HepG2 (cell line): ENCODE measurements around the gene ADGRG6. TPM values are rescaled to one million over a fixed set of nuclear protein-coding genes. Genes with fewer than 3 reads are reported as not detected.

Experiments
- ATAC-seq: fragments of 200-7000 bp; cut with Tn5 transposase; 3 replicates; pipeline ENCODE4 v1.9.1; 2020; ENCODE audit warnings: mild to moderate bottlenecking, moderate library complexity
- BruUV-seq: library from RNA; stranded (reverse); fragments of 400-500 nt; replicated peaks from 2 replicates; lab custom pipeline; 2021; lab: Mats Ljungman, UMichigan
- CTCF ChIA-PET: fragments of 300-600 bp; formaldehyde crosslinking; extraction: SDS; loops from one replicate; lab custom pipeline; 2021; ENCODE audit warnings: low total read pairs, inconsistent platforms, low intra/inter-chr PET ratio; lab: Yijun Ruan, JAX
- POLR2A ChIA-PET: fragments of 350-600 bp; sonication (Branson Sonifier 250); formaldehyde crosslinking; loops from one replicate; lab custom pipeline; 2020; ENCODE audit warnings: antibody characterized with exemption, inconsistent platforms; lab: Yijun Ruan, JAX
- DNase-seq: peaks from one replicate; pipeline ENCODE4 v3.0.0-alpha.2; 2015; ENCODE audit warnings: low spot score
- FAIRE-seq: peaks from 3 replicates; lab custom pipeline; 2011; peaks lifted over from hg19 to GRCh38; lab: Jason Lieb, UNC
- H2AFZ ChIP-seq: one replicate; pipeline ENCODE4 v1.6.1; 2011; ENCODE audit warnings: low read length, inconsistent platforms
- H3K27ac ChIP-seq: fragments of 300-600 bp; 3 replicates; pipeline ENCODE4 v1.8.0; 2011; ENCODE audit warnings: mixed run types, mild to moderate bottlenecking, mixed read lengths, low read length, inconsistent platforms; ENCODE audit not compliant: insufficient read depth; ENCODE audit errors: extremely low read length
- H3K27me3 ChIP-seq, 2 experiments: fragments of 200-600 bp in 1 of 2; 2 replicates in 1 of 2; 3 replicates in 1 of 2; pipeline versions ENCODE4 v1.6.0 to v1.8.0; 2011; ENCODE audit warnings: low read length in 2 of 2, mild to moderate bottlenecking in 2 of 2, moderate library complexity in 2 of 2, inconsistent platforms in 1 of 2; ENCODE audit not compliant: insufficient read depth in 2 of 2, control insufficient read depth in 1 of 2
- H3K36me3 ChIP-seq, 2 experiments: fragments of 200-600 bp in 1 of 2; replicated peaks in 1 of 2; 2 replicates in 1 of 2; 3 replicates in 1 of 2; pipeline versions ENCODE4 v1.5.1 to v1.8.0; 2011; ENCODE audit warnings: low read length in 2 of 2, inconsistent platforms in 1 of 2; ENCODE audit not compliant: insufficient read depth in 2 of 2, control insufficient read depth in 1 of 2
- H3K4me1 ChIP-seq: 2 replicates; pipeline ENCODE4 v1.5.1; 2012; ENCODE audit warnings: low read length, inconsistent platforms; ENCODE audit not compliant: insufficient read depth
- H3K4me2 ChIP-seq: 2 replicates; pipeline ENCODE4 v1.6.0; 2011; ENCODE audit warnings: low read depth, low read length, inconsistent platforms
- H3K4me3 ChIP-seq, 3 experiments: fragments of 200-600 bp in 1 of 3; sonication (generic), shearing (Covaris generic) in 1 of 3; replicated peaks in 1 of 3; 2 replicates each; pipeline ENCODE4 v1.5.1; 2011 to 2016; ENCODE audit warnings: low read length in 3 of 3, inconsistent platforms in 2 of 3, low read depth in 2 of 3, mild to moderate bottlenecking in 2 of 3, control low read depth in 1 of 3, mixed read lengths in 1 of 3; ENCODE audit not compliant: insufficient read depth in 1 of 3
- H3K79me2 ChIP-seq: one replicate; pipeline ENCODE4 v1.6.1; 2011; ENCODE audit warnings: low read length, inconsistent platforms; ENCODE audit not compliant: insufficient read depth
- H3K9ac ChIP-seq: 2 replicates; pipeline ENCODE4 v1.6.0; 2011; ENCODE audit warnings: mild to moderate bottlenecking, low read depth, low read length, inconsistent platforms; ENCODE audit not compliant: insufficient read depth
- H3K9me3 ChIP-seq: 2 replicates; pipeline ENCODE4 v1.5.1; 2012; ENCODE audit warnings: mild to moderate bottlenecking, low read length
- H4K20me1 ChIP-seq: 2 replicates; pipeline ENCODE4 v1.6.0; 2011; ENCODE audit warnings: inconsistent platforms, mild to moderate bottlenecking, low read length, moderate library complexity; ENCODE audit not compliant: insufficient read depth
- FOXJ3 ChIP-seq: sonication (generic); formaldehyde crosslinking; IDR thresholded peaks from 2 replicates; pipeline ENCODE4 v1.4.0; 2020; ENCODE audit warnings: missing genetic modification reagents, mild to moderate bottlenecking, borderline replicate concordance
- GLI4 ChIP-seq: sonication (generic); formaldehyde crosslinking; IDR thresholded peaks from 2 replicates; pipeline ENCODE4 v1.5.1; 2020; ENCODE audit warnings: missing genetic modification reagents, mild to moderate bottlenecking, moderate library complexity, borderline replicate concordance
- RBM22 ChIP-seq: fragments of 200-400 bp; formaldehyde crosslinking; optimal IDR thresholded peaks from 2 replicates; pipeline ENCODE3; 2017; ENCODE audit warnings: mild to moderate bottlenecking, low read length, moderate library complexity
- ZNF44 ChIP-seq: sonication (generic); formaldehyde crosslinking; IDR thresholded peaks from 2 replicates; pipeline ENCODE4 v1.5.1; 2020; ENCODE audit warnings: mild to moderate bottlenecking, missing genetic modification reagents
- WGBS: methylation state at CpG from one replicate; pipeline ENCODE4 v1.1.6; 2017; ENCODE audit warnings: low lambda C conversion rate; 5-methylcytosine and 5-hydroxymethylcytosine counted together
- in situ Hi-C: cut with HindIII; loops from 2 replicates; pipeline ENCODE4 v1.10.0; 2017; ENCODE audit warnings: low pct_unique_long_range_greater_than_20kb; ENCODE audit not compliant: extremely low pct_ligation_motif_present
- intact Hi-C: fragments of 100-400 bp; cut with micrococcal nuclease; formaldehyde crosslinking; loops from one replicate; pipeline ENCODE4 v1.10.0; 2022; ENCODE audit not compliant: unreplicated experiment
- polyA plus RNA-seq, 8 experiments: library from polyadenylated mRNA; depleted of rRNA in 3 of 8; stranded (reverse) in 7 of 8; unstranded in 1 of 8; fragments of >200 nt; fragmentation: Illumina TruSeq in 4 of 8; extraction: Trizol in 4 of 8; gene quantifications; 2 replicates each; pipeline versions ENCODE4 v1.2.1 to v1.2.3, GENCODE V29; 2011 to 2016; ENCODE audit warnings: low read depth in 4 of 8, missing spikeins in 1 of 8, mixed read lengths in 1 of 8; ENCODE audit not compliant: insufficient read depth in 1 of 8
- total RNA-seq, 5 experiments: library from RNA; depleted of rRNA; stranded (reverse); fragments of >200 nt; fragmentation: Illumina TruSeq; extraction: Trizol; gene quantifications; 2 replicates each; pipeline ENCODE4 v1.2.3, GENCODE V29; 2016; ENCODE audit warnings: low read depth in 1 of 5
- TF ChIP-seq, protein P1 (sequence below): sonication (generic); formaldehyde crosslinking; IDR thresholded peaks from 2 replicates; pipeline ENCODE4 v1.9.0; 2022; ENCODE audit warnings: low read depth, missing genetic modification reagents
- TF ChIP-seq, protein P2 (sequence below): sonication (generic); formaldehyde crosslinking; IDR thresholded peaks from 2 replicates; pipeline ENCODE4 v1.8.0; 2022; ENCODE audit warnings: low read depth, missing genetic modification reagents

The ADGRG6 gene
- total and polyA plus RNA-seq, 2 of the 13 experiments (the other 11 are each of a cell fraction or from before 2014, with no cell fraction given), result 129 to 249 TPM

DNA sequence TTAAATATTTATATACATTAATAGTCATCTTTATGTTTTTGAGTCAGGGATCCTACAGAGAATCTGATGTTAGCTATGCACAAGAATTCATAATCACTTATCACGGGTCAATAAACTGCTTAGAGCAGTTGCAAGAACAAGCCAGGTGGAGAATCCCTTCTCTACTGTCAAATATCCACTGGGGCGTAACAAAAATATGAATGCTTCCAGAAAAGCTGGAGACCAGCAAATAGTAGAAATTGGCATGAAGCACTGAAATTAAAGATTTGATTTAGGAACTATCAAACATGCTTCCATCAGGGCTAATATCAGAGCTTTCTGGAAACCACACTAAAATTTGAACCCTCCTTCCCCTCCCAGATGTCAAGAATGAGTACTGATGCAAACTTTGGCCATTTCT is 37.3 kb downstream of the ADGRG6 start:
- POLR2A ChIA-PET, result no interaction called here
- no peaks in the 10 kb centered on the region for H3K27me3 ChIP-seq
- peaks cover 2 to 12% of the 10 kb centered on the region in 2 experiments for H3K36me3 ChIP-seq
- DNase-seq, result no peak
- H3K4me2 ChIP-seq, result no peak overlapping the region
- WGBS, result 96% methylated on average over 2 of the region's 2 CpGs
- H3K27ac ChIP-seq, result no peak overlapping the region
- no peaks in the 10 kb centered on the region for H3K9me3 ChIP-seq
- BruUV-seq, result no TSS peak
- H3K9ac ChIP-seq, result no peak overlapping the region
- in situ Hi-C loops (no loop called here), intact Hi-C loops (no loop called here)
- peaks cover 94% of the 10 kb centered on the region for H3K79me2 ChIP-seq
- no peak overlapping the region for H3K4me3 ChIP-seq
- no peak overlapping the region for H2AFZ ChIP-seq
- CTCF ChIA-PET, result no interaction called here
- peaks cover 13% of the 10 kb centered on the region; the same call in 1 of the 2 replicates for H4K20me1 ChIP-seq
- FAIRE-seq, result no peak
- H3K4me1 ChIP-seq, result peaks cover 45% of the 10 kb centered on the region
- no peak for ATAC-seq
- peak; percentile 88 for TF ChIP-seq RBM22
- TF ChIP-seq, protein P1, sequence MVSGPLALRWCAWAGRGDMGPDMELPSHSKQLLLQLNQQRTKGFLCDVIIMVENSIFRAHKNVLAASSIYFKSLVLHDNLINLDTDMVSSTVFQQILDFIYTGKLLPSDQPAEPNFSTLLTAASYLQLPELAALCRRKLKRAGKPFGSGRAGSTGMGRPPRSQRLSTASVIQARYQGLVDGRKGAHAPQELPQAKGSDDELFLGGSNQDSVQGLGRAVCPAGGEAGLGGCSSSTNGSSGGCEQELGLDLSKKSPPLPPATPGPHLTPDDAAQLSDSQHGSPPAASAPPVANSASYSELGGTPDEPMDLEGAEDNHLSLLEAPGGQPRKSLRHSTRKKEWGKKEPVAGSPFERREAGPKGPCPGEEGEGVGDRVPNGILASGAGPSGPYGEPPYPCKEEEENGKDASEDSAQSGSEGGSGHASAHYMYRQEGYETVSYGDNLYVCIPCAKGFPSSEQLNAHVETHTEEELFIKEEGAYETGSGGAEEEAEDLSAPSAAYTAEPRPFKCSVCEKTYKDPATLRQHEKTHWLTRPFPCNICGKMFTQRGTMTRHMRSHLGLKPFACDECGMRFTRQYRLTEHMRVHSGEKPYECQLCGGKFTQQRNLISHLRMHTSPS (CRISPR knock-in tag), result no peak
- TF ChIP-seq, protein P2, sequence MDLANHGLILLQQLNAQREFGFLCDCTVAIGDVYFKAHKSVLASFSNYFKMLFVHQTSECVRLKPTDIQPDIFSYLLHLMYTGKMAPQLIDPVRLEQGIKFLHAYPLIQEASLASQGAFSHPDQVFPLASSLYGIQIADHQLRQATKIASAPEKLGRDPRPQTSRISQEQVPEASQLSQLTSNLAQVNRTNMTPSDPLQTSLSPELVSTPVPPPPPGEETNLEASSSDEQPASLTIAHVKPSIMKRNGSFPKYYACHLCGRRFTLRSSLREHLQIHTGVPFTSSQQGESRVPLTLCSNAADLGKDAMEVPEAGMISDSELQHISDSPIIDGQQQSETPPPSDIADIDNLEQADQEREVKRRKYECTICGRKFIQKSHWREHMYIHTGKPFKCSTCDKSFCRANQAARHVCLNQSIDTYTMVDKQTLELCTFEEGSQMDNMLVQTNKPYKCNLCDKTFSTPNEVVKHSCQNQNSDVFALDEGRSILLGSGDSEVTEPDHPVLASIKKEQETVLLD (CRISPR knock-in tag), result no peak
- no peak for TF ChIP-seq ZNF44 (CRISPR knock-in tag)
- TF ChIP-seq FOXJ3 (CRISPR knock-in tag), result no peak
- no peak for TF ChIP-seq GLI4 (CRISPR knock-in tag)
